Measurements from ENCODE around the gene PCAT7. TPM values are rescaled to one million over a fixed set of nuclear protein-coding genes. Genes with fewer than 3 reads are reported as not detected.

Gene PCAT7
- total and polyA plus RNA-seq, 2 donors (not counting 3 experiments of a cell fraction or from before 2014, with no cell fraction given), result not detected

DNA sequence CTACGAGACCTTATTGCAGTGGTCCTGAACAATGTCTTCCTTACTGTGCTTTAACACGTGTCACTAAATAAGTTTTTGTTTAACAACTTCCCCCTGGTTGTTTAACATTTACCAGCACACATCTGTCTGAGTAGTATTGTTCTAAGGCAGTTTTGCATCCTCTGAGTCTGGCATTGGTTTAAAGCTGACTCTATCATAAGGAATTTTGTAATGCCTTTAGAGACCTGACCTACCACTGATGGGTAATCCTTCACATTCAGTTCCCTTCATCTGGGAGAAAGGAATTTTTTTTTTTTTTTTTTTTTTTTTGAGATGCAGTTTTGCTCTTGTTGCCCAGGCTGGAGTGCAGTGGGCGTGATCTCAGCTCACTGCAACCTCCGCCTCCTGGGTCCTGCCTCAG lies 20.0 kb upstream of the PCAT7 start:
- no peaks in the 10 kb centered on the region for H3K79me2 ChIP-seq (ENCODE audit: control insufficient read depth, insufficient read depth, low read length)
- no peak overlapping the region for H3K4me3 ChIP-seq (replicated peaks in 1 of 3; ENCODE audit: insufficient read depth in 1 of 3, low read depth in 1 of 3, low read length in 3 of 3)
- FAIRE-seq, result no peak
- H3K9me3 ChIP-seq (replicated peaks; ENCODE audit: control insufficient read depth, insufficient read depth, low read length), result no peaks in the 10 kb centered on the region
- POLR2A ChIA-PET, result no interaction called here
- no peaks in the 10 kb centered on the region for H3K4me1 ChIP-seq (ENCODE audit: control insufficient read depth, extremely low read depth, insufficient read depth, low read length)
- intact Hi-C loops (cut with micrococcal nuclease), result no loop called here
- no TSS peak for BruUV-seq (replicated peaks)
- no peaks in the 10 kb centered on the region for H3K36me3 ChIP-seq (ENCODE audit: control insufficient read depth in 2 of 2, extremely low read depth in 1 of 2, insufficient read depth in 2 of 2, low read length in 2 of 2)
- no peak overlapping the region for H2AFZ ChIP-seq (ENCODE audit: low read depth, low read length)
- H3K9ac ChIP-seq (replicated peaks; ENCODE audit: extremely low read depth, insufficient read depth, low read length), result no peak overlapping the region
- no peaks in the 10 kb centered on the region for H3K27me3 ChIP-seq (ENCODE audit: control insufficient read depth in 2 of 2, insufficient read depth in 2 of 2, low read length in 2 of 2)
- no peaks in the 10 kb centered on the region for H3K9me1 ChIP-seq (replicated peaks; ENCODE audit: control insufficient read depth, extremely low read depth, insufficient read depth, low read length)
- no peak overlapping the region for H3K27ac ChIP-seq (ENCODE audit: insufficient read depth, low read depth, low read length)
- dilution Hi-C loops (cut with MboI; ENCODE audit: extremely low pct_ligation_motif_present, low sequenced_read_pairs), result no loop called here
- no peak for DNase-seq (ENCODE audit: low read depth, low spot score)
- no peak overlapping the region for H3K4me2 ChIP-seq (ENCODE audit: insufficient read depth, low read length)
- no peaks in the 10 kb centered on the region for H4K20me1 ChIP-seq (replicated peaks; ENCODE audit: control insufficient read depth, extremely low read depth, insufficient read depth, low read length)
- CTCF ChIA-PET, result no interaction called here
- no peak for TF ChIP-seq EZH2 (IDR thresholded peaks at IDR 0.05; ENCODE audit: borderline replicate concordance, low read depth, low read length, severe bottlenecking)
- TF ChIP-seq, protein P1, sequence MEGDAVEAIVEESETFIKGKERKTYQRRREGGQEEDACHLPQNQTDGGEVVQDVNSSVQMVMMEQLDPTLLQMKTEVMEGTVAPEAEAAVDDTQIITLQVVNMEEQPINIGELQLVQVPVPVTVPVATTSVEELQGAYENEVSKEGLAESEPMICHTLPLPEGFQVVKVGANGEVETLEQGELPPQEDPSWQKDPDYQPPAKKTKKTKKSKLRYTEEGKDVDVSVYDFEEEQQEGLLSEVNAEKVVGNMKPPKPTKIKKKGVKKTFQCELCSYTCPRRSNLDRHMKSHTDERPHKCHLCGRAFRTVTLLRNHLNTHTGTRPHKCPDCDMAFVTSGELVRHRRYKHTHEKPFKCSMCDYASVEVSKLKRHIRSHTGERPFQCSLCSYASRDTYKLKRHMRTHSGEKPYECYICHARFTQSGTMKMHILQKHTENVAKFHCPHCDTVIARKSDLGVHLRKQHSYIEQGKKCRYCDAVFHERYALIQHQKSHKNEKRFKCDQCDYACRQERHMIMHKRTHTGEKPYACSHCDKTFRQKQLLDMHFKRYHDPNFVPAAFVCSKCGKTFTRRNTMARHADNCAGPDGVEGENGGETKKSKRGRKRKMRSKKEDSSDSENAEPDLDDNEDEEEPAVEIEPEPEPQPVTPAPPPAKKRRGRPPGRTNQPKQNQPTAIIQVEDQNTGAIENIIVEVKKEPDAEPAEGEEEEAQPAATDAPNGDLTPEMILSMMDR (IDR thresholded peaks at IDR 0.05; ENCODE audit: extremely low read depth in 1 of 2, insufficient read depth in 1 of 2, low read depth in 1 of 2, low read length in 2 of 2), result no peak
- TF ChIP-seq MYC (IDR thresholded peaks at IDR 0.05; ENCODE audit: low read depth, low read length), result no peak
- no peak for TF ChIP-seq POLR2AphosphoS5 (IDR thresholded peaks at IDR 0.05; ENCODE audit: insufficient read depth, low read depth, low read length)
- no peak for TF ChIP-seq POLR2A (IDR thresholded peaks at IDR 0.05; ENCODE audit: low read depth, low read length)
- TF ChIP-seq, protein P2, sequence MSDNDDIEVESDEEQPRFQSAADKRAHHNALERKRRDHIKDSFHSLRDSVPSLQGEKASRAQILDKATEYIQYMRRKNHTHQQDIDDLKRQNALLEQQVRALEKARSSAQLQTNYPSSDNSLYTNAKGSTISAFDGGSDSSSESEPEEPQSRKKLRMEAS (IDR thresholded peaks at IDR 0.05; ENCODE audit: insufficient read depth, insufficient read length), result no peak
- no peak for TF ChIP-seq JUN (IDR thresholded peaks at IDR 0.05; ENCODE audit: borderline replicate concordance, insufficient read depth, insufficient read length, low read depth)
- TF ChIP-seq GATA2 (IDR thresholded peaks at IDR 0.05; ENCODE audit: insufficient read depth, insufficient read length, low read depth, low read length), result no peak
- no peak for TF ChIP-seq FOS (IDR thresholded peaks at IDR 0.05; ENCODE audit: borderline replicate concordance, insufficient read depth, low read length)
